NCI-H1092 treated with DMSO at 0.1 percent for 48 hours (cell line): Measurements from ENCODE around the gene TARDBP.
"Not testable (repeated sequence)": the region's sequence is repeated elsewhere in the genome, so short reads cannot be mapped to it uniquely, and the experiment has no call there.

Source experiments
- DNase-seq: peaks from one replicate; lab custom pipeline; 2025; lab: John Stamatoyannopoulos, UW

The TARDBP gene

GRCh38 chr1:11042995-11043874 lies 30.8 kb downstream of the TARDBP start:
- no peak for DNase-seq

- no peak for DNase-seq
These were observed 31.8 kb downstream of the TARDBP start for GRCh38 chr1:11044086-11044848.

GRCh38 chr1:11044849-11045427 lies 32.5 kb downstream of the TARDBP start:
- no peak for DNase-seq

GRCh38 chr1:11045428-11046269 lies 33.2 kb downstream of the TARDBP start:
- no peak for DNase-seq

GRCh38 chr1:11046270-11046566 lies 33.8 kb downstream of the TARDBP start:
- no peak for DNase-seq

DNA sequence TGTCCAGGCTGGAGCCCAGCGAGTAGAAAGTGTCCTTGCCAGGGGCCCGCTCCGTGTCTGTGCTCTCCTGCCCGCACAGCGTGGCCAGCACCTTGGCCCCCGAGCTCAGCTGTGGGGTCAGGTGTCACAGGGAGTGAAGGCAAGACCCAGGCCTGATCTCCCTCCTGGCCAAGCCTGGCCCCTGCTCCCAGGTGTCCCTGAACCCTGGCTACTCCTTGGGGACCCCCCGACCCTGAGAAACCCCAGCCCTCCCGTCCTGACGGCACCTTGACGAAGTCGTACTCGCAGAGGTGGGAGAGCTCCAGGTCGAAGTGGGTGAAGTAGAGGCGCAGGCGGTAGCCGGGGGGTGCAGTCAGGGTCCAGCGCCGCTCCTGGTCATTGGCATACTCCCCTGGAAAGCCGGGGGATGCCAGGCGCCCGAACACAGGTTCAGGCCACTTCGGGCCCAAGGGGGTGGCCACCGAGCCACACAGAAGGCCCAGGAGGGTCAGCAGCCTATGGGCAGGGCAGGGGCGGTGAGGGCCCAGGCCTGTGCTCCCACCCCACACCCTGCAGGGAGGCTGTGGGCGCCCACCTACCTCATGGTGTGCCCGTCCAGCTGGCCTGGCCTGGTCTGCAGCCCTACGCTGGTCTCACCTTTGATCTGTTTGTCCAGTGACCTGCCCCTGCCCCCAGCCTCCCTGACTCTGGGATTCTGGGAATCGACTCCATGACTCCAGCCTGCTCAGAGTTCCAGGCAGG lies 34.3 kb downstream of the TARDBP start, which contains the start of gene MASP2:
TSS of gene MASP2 (minus strand) at position 615 of the 741 bp plus-strand sequence. CDS start at position 583, 32 bp downstream.
- no peak for DNase-seq

DNA sequence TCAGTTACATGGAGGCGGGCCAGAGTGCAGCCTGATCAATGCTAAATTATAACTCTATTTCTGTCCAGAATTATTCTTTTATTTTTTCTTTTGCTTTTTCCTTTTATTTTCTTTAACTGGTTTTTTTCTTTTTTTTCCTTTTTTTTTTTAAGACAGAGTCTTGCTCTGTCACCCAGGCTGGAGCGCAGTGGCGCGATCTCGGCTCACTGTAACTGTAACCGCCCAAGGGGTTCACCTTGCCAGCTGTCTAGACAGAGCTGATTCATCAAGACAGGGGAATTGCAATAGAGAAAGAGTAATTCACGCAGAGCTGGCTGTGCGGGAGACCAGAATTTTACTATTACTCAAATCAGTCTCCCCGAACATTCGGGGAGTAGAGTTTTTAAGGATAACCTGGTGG lies 38.7 kb downstream of the TARDBP start:
- DNase-seq, result not testable (repeated sequence)

- DNase-seq, result no peak
These were observed 39.5 kb downstream of the TARDBP start for GRCh38 chr1:11051781-11052511.

DNA sequence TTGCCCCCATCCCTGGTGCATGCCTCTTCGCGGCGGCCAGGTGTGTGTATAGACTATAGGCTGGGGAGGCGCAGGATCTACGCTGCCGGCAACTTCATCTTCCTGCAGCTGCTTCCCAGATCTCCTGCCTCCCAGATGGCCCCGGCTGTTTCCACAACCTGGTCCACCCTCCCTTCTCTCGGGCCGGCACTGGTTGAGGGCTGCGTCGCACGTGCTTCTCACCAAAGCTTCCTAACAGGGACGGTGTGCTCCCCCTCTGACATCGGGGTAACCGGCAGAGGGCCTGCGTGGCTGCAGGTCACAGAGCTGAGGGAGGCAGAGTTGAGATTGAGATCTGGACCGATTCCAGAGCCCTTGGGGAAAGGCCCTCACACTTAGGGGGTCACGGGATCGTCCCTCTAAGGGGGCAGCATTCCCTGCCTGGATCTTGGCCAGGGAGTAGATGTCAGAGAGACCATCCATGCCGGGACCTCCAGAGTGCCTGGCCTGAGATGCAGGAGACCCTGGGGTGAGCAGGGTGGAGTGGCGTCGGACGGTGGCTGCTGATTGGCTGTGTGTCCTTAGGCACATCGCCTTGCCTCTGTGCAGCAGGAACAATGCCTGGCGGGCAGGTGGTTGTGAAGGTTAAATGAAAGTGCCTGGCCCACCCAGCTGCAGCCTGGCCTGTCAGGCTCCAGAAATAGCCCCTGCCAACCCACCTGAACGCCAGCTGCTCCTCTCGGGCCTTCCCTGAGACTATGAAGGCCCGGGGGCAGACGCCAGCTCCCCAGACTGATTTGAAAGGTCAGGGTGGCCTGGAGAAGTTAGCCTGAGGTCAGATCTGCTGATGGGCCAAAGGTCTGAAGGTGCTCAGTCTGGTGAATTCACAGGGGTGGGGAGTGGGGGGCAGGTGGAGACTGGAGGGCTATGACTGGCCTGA lies 40.6 kb downstream of the TARDBP start:
- peak; percentile 65 for DNase-seq

GRCh38 chr1:11053758-11054137 lies 41.3 kb downstream of the TARDBP start:
- no peak for DNase-seq

GRCh38 chr1:11054181-11054580 lies 41.7 kb downstream of the TARDBP start:
- DNase-seq, result no peak

DNA sequence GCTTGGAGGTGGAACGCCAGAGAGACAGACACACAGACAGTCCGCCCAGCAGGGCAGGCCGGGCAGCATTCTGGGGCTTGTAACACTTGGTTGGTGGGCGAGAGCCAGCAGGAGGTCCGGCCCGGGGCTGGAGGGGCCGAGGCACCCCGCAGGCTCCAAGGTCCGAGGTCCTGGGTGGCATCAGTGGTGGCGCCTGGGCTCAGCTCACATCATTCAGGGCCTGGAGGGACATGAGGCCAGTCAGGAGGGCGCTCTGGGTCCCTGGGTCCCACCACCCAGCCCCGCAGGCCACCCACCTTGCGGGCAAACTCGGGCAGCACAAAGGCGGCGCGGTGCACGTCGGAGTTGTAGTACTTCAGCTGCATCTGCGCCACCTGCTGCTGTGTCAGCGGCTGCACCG lies 42.2 kb downstream of the TARDBP start:
- DNase-seq, result no peak

DNA sequence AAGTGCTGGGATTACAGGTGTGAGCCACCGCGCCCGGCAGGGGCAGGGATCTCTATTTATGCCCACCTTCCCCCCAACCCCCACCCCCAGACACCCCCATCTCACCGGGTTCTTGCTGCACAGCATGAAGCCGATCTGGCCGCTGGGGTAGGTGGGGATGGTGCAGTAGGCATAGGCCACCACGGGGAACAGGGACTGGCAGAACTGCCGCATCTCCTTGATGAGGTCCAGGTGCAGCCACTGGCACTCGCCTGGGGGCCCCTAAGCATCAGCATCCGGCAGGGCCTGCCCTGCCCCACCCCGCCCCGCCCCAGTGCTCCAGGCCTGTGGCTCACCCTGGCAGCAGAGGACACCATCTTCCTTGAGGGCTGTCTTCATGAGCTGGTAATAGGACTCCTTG lies 43.2 kb downstream of the TARDBP start:
- DNase-seq, result no peak

- no peak for DNase-seq
These were observed 44.0 kb downstream of the TARDBP start for GRCh38 chr1:11056504-11056903.

GRCh38 chr1:11057477-11057876 lies 45.0 kb downstream of the TARDBP start:
- DNase-seq, result no peak

- no peak for DNase-seq
These were observed 45.6 kb downstream of the TARDBP start for GRCh38 chr1:11058026-11058425.

- peak; percentile 37 for DNase-seq
These were observed 46.2 kb downstream of the TARDBP start for GRCh38 chr1:11058595-11059154.

GRCh38 chr1:11059155-11059967 lies 46.9 kb downstream of the TARDBP start:
- no peak for DNase-seq
